GM19455 (cell line): ENCODE results near the gene FERD3L.

ENCODE experiments used
- ATAC-seq: cut with Tn5 transposase; IDR thresholded peaks from one replicate; pipeline ENCODE4 v1.9.1; 2021; ENCODE audit not compliant: unreplicated experiment

The FERD3L gene

GRCh38 chr7:19117091-19117869 is 27.9 kb downstream of the FERD3L start, which contains the start of gene TWIST1:
Gene TWIST1, minus strand, starts transcription at chr7:19117636. Its CDS starts 315 bp downstream, at chr7:19117321.
- no peak for ATAC-seq

DNA sequence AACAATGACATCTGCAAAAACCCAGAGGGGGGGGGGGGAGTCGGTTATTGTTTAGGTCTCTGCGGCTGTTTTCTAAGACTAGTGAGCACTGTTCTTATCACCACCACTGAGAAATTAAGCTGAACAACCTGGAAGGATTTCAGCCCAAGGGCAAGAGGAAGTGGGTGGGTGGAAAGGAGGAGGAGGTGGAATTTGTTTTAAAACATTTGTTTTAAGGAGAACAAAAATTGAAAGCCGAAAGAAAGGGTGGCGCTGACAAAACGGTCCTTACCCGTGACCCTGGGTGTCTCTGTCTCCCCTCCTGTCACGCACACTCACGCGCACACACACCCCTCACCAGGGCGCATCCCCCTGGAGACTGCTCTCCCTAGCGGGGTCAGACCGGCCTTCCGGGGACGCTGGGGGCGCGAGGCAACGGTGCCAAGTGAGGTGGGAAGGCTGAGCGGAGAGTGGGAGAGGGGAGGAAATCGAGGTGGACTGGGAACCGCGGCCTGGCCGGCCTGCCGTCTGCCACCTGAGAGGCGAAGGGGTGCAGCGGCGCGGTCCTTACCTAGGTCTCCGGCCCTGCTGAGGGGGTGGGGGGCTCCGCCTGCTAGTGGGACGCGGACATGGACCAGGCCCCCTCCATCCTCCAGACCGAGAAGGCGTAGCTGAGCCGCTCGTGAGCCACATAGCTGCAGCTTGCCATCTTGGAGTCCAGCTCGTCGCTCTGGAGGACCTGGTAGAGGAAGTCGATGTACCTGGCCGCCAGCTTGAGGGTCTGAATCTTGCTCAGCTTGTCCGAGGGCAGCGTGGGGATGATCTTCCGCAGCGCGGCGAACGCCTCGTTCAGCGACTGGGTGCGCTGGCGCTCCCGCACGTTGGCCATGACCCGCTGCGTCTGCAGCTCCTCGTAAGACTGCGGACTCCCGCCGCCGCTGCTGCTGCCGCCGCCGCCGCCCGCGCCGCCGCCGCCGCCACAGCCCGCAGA is 28.8 kb downstream of the FERD3L start:
- no peak for ATAC-seq

DNA sequence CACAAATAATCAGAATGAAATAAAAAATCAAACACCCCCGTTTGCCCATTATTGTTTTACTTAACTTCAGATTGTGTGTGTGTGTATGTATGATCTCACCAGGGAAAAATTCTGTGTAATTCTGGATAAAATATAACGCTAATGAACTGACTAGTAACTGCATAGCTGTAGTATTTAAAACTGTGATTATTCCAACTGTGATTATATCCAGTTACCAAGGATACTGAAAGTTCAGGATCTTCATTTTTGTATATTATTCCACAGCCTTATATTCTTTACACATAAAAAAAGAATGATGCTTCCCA is 30.7 kb downstream of the FERD3L start:
- no peak for ATAC-seq

DNA sequence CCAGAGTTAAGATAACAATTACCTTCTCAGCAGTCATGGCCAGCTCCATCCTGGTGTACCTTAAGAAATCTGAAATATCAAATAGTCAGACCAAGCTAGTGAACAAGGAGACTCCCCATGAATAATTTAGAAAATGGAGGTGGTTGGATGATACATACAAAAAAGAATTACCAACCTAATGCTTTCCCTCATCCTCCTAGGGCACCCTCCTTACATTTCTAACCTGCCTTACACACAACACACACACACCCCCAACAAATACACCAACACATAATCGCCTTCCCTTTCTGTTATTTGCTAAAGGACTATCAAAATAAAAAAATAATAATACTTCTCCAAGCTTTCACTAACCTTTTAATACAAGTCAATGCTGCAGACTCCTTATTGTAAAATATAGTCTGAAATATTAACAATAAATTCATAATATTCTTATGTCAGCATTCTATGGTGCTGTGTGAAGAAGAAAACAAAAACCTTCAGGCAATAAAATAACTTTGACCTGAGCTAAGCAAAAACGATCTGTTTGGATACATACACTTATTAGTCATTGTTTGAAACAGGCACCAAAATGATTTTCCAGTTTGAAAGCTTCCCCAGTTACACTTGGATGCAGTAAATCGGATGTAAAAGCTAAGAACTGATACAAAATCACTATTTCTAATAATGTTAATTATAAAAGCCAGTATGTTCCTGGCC is 31.2 kb downstream of the FERD3L start:
- no peak for ATAC-seq

DNA sequence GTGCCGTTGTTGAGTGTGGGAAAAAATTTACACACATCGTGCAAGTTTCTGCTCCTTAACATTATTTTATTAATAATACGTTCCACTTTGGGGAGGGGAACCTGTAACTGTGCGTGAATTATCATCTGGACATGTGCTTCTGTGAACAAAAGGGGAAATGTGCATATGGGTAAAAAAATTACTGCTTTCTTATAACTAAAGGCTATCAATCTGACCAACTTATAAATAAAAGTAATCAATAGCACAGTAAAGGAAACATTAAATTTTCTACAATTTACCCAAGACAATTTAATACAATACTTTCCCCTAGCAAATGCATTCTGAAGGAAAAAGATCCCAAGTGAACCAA is 32.2 kb downstream of the FERD3L start:
- ATAC-seq: no peak

DNA sequence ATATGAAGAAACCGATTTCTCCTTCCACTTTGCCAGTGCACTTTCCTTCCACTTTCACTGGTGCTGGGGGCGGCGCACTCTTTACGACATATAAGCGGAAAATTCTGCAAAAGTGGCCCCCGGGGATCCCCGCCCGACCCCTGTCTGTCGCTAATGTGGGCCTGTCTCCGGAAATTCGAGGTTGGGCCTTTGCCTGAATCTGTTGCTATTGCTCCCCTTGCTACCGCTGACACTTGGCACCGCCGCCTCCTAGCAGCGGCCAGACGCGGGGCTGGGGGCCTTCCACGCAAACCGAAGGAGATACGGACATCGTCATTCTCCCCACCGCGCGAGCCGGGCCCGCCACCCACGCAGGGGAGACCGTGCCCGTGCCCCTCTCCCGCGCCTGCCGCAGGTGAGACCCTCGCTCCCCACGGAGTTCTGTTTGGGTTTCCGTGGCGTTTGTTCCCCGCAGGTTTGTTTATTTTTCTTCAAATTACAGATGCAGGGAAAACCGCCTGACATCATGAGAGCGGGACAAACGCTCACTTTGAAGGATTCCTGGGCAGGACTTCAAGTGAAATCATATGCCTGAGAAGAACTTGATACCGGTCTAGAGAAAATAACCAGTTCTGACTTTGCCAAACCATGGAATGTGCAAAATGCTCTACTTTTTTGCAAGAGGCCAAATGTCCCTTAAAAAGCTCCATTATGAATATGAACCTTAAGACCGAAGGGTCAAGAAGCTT is 32.8 kb downstream of the FERD3L start:
- ATAC-seq: no peak

GRCh38 chr7:19111474-19112273 is 33.5 kb downstream of the FERD3L start:
- no peak for ATAC-seq

DNA sequence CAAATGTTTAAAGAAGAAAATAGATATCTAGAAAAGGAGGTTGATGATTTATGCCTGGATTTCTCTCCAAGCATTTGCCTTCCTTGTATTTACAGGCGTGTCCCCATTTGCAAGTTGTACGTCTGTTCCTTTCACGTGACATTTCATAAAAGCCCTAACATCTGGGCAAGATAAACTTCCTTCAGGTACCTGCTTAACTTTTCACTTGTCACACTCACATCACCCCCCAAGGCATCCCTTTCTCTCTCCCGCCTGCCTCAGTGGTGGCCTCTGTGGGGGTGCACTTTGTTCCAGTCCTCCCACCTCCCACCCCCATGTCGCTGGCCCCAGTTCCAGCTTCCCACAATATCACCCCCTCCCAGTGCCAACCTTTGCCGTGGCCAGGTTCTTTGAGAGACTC is 34.4 kb downstream of the FERD3L start:
- no peak for ATAC-seq

DNA sequence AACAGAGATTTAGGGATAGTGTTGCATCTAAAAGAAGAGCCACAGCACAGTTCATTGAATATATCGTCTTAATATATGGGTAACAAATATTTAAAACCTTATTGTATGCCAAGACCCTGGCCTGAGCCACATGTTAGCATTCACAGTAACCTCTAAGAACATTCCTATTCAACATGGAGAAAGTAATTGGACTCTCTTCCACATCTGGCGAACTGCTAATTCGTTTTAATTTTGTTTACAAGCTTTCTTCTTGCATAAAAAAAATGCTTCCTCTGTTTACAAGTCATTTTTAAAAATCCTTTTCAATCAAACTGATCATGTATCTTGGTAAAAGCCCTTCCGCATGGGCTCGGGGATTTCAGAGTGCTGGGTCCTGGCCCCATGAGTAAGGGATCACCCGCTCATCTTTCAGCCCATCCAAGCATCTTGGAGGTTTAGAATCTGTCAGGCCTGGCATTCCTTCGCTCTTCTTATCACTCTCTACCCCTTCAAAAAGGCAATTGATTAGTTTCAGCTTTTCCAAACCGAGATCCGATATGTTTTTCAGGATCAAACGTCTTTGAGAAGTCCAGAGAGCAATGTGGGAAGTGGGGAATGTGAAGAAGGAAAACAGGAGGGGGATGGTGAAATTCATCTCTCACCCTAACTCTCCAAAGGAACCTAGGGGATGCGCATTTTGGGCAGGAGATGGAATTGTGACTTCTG is 35.0 kb downstream of the FERD3L start:
- ATAC-seq: no peak

DNA sequence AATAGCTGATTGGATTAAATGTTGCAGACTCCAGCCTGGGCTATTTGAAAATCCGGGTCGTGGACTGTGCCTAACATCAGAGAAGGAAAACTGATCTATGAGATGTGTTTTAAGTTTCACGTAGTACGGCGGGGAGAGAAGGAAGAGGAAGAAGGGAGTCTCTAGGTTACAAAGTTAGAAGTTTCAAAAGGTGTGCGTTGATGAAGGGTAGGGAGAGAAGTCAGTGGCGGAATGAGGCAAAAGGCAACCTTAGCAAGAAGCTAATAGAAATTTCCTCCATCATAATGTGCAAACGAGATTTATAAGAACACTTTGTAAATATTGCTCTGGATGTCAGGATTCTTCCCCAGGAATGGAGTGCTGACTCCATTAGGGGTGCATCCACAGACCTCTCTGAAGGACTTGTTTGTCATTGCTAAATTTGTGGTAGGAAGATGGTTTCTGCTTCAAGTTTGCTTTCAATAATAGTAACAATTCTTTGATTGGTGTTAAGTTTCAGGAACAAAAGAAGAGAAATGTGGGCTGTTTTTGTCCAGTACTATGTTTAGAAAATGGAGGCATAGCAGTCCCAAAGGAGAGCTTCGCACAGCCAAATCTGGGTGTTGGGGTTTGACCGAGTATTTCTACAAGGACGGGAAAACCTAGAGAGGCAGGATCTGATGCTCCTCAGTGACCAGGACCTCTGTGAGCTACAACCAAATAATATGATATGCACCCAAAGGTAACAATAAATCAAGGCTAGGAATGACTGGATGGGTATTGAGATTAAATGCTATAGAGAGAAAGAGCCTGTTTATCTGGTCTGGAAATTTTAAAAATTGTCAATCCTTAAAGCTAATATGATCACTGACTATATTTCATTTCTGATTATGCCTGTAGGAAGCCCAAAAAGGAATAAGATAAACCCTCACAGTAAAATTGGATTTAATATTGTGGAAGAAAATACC is 35.9 kb downstream of the FERD3L start:
- no peak for ATAC-seq

DNA sequence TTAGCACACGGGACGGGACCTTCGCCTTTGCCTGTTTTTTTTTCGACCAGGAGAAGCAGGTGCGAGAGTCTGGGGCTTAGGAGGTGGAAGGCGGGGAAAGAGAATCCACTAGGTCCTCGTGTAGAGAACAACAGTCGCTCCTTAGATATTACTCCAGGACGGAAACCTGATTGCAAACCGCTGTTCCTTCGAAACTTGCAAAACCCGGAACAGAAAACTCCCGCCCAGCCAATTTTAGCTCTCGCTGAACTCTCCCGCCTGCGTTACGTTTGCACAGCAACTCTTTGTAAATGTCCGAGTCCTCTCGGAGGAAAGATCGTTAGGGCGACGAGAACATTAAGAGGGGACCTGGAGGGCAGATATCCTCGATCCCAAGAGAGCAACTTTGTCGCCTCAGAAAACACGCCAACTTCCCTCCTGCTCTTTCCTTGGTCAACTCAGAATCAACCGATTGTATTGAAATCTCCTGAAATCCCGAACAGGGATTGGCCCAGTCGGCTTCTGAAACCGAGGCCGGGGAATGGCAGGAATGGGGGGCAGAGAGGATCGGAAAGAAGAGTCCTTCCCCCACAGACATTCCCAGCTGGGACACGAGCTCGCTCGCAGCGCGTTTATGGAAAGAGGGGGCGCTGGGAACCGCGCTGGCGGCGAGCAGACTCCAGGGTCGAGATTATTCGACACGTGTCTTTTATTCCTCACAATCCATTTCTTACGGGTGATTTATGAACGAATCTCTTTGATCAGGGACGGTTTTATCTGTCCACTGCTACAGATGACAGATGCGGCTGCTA is 37.7 kb downstream of the FERD3L start:
- no peak for ATAC-seq

- no peak for ATAC-seq
These were observed 38.2 kb downstream of the FERD3L start for GRCh38 chr7:19107081-19107355.

- ATAC-seq: no peak
These were observed 38.8 kb downstream of the FERD3L start for GRCh38 chr7:19106241-19107080.

DNA sequence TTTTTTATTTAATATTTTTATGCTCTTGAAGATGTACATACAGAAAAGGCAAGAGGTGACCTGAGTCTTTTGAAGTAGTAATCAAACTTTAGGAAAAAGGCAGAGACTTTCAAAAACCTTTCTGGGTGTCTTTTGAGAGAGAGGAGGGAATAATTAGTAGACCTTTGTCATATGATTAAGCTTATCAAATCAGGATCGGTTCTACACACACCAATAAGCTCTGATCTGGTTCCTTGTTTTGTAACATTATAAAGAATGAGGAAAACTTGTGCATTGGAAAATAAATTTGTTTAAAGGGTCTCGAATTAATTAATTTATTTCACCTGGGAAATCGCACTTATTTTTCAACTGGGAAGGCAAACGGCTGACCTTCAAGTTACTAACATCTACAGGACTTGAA is 39.7 kb downstream of the FERD3L start:
- no peak for ATAC-seq

DNA sequence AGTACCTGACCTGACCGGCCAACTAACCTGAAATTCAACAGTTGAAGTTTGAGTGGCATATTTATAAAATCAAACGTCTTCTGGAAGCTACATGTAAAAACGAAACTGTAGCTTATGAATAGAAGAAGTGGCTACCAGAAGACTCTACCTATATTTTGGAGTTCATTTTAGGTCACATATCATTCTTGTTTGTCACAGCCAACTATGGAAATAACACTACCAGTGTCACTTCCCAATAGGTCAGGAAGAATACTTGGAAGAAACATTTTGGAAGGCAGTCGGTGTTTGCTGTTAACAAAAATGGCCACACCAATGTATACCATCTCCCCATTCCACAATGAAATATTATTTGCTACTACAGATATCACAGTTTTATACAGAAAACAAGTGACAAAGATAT is 40.4 kb downstream of the FERD3L start:
- ATAC-seq: no peak

DNA sequence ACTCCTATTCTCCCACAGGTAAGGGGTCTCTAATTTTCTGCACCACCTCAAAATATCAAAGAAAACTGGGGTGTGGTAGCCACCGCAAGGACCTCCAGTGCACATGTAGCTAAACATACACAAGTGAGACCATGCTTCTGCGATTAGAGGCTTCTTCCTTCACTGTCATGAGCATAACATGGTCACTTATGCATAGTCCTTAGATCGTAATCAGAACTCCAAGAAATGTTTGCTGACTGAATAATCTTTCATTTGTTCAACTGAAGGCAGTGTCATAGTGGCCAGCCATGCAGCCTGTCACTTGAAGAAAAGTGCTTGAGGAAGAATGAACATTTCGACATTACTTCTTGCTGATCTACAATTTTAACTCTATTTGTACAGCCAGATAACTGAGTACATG is 42.3 kb downstream of the FERD3L start:
- no peak for ATAC-seq

DNA sequence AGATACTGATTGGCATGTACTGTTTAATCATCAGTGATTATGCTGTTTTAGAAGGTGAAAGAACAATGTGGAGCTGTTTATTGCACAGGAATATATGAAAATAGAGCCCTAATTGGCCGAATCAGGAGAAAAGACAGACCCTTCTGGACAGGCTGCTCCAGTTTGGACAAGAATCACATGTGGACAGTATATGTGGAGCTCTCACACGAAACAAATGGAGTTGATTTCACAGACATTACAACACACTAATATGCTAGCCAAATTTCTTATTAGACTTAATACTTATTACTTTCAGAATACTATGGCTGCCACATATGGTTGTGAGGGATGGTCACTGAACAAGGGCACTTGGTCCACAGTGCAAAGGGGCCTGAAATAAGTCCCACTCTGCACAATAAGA is 43.3 kb downstream of the FERD3L start:
- no peak for ATAC-seq
